GM18508 (cell line): Measurements from ENCODE around the gene SLC12A4.
"Not testable (repeated sequence)": the region's sequence is repeated elsewhere in the genome, so short reads cannot be mapped to it uniquely, and the experiment has no call there.

Experiments used
- ATAC-seq: cut with Tn5 transposase; IDR thresholded peaks from one replicate; pipeline ENCODE4 v1.9.1; 2021; ENCODE audit warnings: moderate number of reproducible peaks; ENCODE audit not compliant: insufficient read depth, unreplicated experiment

Gene SLC12A4

DNA sequence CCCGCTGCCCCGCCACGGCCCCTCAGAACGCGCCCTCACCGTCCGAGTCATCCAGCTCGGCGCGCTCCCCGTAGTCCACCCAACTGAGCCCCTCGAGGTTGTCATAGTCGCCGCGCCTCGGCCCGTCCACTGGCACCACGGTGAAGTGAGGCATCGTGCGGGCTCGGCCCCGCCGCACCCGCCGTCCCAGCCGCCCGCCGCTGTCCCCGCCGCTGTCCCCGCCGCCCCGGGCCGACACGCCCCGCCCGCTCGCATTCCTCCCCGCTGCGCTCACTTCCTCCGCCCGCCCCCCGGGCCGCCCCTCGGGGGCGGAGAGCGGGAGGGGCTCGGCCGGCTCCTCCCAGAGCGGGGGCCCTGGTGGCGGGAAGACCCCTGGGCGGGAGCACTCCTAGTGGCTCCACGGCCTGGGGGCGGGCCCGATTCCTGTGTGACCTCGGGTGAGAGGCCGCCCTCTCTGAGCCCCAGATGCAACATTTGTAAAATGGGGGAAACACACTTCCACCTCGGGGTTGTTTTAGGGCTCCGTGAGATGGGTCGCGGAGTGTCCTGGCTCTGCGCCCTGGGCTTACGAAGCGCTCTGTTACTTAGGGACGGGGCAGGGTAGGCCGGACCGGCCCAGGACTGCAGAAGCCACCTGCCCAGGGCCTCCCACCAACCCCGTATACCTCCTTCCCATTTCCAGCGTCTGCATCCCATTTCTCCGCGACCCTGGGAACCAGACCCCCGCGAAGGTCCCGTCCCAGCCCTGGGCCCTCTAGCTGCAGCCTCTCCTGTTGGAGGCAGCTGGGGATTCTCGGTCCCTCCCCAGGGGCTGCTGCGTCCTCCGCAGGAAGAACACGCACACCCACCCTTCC, at the start of gene SLC12A4:
SLC12A4 (minus strand) TSS at position 238 of the 854 bp plus-strand sequence; CDS start at position 154, 84 bp downstream.
- no peak for ATAC-seq

DNA sequence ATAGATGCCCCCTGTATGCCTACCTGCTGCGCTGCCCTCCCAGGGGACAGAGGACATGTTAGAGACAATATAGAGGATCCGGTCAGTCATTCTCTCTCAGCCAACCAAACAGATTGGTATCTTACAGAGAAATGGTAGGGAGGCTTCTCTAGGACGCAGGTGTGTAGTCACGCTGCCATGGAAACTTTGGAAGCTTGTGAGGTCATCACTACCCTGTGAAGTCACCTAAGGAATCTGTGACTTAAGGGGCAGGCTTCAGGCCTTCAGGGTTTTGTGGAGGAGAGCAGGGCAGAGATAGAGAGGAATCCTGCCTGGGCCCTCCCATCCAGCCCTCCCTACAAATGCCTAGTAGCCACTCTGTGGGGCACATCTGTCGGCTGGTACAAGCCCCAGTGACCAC, 47.2 kb upstream of the SLC12A4 start, which contains the start of gene DPEP2NB:
DPEP2NB (minus strand) TSS at position 231 of the 400 bp plus-strand sequence; CDS start at position 90, 141 bp downstream.
- no peak for ATAC-seq

DNA sequence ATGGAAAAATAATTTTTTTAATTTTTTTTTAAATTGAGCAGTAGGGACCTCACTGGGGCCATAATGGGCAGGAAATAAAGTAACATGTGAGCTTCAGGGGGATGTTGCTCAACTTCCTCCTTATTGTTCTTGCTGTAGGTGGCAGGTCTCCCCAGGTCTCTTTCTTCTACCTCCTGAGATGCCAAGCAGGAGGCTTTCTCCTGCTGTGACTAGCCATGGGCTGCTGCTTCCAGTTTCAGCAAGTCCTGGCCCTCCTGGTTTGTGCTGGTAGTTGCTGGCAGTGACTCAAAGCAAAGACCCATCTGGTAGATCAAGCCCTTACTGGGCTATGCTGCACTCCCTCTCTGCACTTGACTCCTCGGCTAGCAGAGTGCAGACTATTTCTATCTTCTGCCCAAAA, 45.0 kb upstream of the SLC12A4 start:
- ATAC-seq: no peak

DNA sequence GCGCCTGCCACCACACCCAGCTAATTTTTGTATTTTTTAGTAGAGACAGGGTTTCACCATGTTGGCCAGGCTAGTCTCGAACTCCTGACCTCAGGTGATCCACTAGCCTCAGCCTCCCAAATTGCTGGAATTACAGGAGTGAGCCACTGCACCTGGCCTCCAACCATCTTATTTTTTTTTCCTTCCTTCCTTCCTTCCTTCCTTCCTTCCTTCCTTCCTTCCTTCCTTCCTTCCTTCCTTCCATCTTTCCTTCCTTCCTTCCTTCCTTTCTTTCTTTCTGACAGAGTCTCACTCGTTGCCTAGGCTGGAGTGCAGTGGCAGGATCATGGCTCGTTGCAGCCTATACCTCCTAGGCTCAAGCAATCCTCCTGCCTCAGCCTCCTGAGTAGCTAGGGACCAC, 41.4 kb upstream of the SLC12A4 start:
- not testable (repeated sequence) for ATAC-seq

DNA sequence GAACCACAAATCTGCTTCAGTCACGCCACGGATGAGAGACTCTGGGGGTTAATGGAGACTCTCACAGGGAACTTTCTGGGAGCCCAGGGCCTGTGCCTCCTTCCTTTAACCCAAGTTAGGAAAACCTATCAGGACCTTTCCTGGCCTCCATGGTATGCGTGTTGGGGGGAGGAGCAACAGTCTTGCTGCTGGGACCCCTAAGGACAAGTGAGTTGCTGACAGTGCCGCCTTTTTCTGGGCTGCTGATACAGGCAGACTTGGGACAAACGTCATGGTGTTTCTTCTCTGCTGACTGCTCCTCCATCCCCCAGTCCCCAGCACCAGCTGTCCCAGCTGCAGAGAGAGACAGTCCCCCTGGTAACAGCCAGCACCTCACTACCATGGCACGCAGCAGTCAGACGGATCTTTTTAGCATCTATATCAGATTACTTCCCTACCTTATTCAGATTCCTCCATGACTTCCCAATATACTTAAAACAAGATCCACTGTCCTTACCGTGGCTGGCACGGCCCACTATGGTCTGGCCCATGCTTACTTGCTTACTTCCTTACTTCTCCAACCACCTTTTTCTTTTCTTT, 40.8 kb upstream of the SLC12A4 start:
- no peak for ATAC-seq

DNA sequence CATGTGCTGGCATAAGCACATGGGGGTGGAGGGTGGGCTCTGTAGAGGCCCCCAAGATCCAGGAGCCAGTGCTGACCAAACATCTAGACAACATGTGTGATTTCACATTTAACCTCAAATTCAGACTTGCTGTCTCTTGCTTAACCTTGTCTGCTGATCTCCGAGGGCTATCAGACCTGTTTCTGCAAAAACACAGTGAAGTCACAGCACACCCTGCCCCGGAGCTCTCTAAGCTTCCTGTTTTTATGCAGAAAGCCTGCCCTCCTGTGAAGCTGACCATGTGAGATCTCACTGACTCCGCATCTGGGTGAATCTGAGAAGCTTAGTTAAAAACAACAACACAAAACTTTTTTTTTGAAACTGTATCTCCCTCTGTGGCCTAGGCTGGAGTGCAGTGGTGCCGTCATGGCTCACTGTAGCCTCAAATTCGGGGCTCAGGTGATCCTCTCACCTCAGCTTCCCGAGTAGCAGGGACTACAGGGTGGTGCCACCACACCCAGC, 37.4 kb upstream of the SLC12A4 start:
- no peak for ATAC-seq

DNA sequence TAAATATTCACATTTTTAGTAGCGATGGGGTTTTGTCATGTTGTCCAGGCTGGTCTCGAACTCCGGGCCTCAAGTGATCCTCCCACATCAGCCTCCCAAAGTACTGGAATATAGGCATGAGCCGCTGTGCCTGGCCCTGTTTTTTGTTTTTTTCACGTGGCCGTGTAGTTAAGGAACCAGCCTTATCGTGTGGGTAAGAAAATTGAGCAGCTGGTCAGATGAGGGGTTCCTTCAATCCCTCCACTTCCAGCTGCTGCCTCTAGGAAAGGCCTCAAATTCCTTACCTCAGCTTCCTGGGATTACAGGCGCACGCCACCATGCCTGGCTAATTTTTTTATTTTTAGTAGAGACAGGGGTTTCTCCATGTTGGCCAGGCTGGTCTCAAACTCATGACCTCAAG, 36.8 kb upstream of the SLC12A4 start:
- no peak for ATAC-seq

DNA sequence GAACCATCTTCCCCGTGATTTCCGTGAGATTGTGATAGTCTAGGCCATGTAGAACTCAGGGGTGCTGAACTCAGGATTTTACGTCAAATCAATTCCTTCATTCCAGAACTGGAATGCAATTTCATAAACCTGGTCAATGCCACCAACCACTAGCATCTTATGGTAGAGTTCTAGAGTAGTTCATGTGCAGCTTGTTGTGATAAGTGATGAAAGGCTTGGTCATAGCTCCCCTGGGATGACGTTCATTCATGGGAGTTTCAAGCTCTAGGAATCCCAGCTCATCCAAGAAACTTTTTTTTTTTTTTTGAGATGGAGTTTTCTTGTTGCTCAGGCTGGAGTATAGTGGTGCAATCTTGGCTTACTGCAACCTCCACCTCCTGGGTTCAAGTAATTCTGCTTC, 34.6 kb upstream of the SLC12A4 start:
- ATAC-seq: no peak

DNA sequence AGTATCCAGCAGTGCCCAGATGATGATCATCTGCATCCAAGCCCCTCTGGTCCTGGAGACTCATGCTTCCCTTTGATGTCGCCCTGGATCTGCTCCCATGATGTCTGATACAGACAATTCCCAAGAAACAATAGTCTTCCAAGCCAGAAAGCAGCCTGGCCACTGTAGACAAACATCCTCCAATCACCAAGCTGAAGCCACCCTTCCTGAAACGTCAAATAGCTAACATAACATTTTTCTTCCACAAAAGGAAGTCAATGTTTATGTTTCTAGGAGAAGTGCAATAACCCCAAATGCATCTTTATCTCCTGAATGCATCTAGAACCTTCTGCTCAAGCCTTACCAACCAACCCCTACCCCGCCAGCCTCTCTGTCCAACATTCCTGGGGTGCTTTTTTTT, 32.0 kb upstream of the SLC12A4 start:
- ATAC-seq: no peak

DNA sequence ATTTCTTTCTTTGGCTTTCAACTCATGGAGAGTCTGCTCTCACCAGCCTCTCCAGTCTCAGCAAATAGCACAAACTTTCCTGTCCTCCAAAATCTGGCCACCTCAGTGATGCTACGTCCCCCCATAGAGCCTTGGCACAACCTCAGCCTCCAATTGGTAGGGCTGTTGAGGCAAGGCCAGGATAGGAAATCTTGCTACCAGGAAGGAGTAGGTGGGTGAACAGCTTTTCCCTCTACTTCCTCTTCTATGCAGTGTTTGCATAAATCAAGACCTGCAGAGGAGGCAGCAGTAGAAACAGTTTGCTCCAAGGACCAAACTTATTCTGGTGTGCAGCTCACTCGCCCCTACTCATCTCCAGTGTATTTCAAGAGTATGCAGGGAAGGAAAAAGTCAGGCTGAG, 31.5 kb upstream of the SLC12A4 start:
- no peak for ATAC-seq

DNA sequence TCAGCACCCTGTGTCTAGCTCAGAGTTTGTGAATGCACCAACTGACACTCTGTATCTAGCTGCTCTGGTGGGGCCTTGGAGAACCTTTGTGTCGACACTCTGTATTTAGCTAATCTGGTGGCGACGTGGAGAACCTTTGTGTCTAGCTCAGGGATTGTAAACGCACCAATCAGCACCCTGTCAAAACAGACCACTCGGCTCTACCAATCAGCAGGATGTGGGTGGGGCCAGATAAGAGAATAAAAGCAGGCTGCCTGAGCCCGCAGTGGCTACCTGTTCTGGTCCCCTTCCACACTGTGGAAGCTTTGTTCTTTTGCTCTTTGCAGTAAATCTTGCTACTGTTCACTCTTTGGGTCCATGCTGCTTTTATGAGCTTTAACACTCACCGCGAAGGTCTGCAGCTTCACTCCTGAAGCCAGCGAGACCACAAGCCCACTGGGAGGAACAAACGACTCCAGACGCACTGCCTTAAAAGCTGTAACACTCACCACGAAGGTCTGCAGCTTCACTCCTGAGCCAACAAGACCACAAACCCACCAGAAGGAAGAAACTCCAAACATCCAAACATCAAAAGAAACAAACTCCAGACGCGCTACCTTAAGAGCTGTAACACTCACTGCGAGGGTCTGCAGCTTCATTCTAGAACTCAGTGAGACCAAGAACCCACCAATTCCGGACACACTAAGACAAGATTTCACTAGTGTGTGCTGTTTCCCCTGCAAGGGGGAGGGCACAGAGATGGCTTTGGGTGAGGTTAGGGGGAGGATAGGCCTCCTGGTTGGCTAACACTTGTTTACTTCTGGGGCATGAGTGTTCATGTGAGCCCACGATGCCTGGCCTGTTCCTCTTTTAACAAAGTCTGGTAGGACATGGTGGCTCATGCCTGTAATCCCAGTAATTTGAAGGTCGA, 30.6 kb upstream of the SLC12A4 start, which contains the start of gene DPEP2:
DPEP2 (minus strand) TSS at position 706 of the 910 bp plus-strand sequence. CDS start 6,272 bp downstream, outside the sequence.
- not testable (repeated sequence) for ATAC-seq

DNA sequence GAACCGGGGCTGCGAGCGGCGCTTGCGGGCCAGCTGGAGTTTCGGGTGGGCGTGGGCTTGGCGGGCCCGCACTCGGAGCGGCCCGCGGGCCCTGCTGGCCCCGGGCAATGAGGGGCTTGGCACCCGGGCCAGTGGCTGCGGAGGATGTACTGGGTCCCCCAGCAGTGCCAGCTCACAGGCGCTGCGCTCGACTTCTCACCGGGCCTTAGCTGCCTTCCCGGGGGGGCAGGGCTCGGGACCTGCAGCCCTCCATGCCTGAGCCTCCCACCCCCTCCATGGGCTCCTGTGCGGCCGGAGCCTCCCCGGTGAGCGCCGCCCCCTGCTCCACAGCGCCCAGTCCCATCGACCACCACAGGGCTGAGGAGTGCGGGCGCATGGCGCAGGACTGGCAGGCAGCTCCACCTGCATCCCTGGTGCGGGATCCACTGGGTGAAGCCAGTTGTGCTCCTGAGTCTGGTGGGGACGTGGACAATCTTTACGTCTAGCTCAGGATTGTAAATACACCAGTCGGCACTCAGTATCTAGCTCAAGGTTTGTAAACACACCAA, 29.9 kb upstream of the SLC12A4 start:
- not testable (repeated sequence) for ATAC-seq

DNA sequence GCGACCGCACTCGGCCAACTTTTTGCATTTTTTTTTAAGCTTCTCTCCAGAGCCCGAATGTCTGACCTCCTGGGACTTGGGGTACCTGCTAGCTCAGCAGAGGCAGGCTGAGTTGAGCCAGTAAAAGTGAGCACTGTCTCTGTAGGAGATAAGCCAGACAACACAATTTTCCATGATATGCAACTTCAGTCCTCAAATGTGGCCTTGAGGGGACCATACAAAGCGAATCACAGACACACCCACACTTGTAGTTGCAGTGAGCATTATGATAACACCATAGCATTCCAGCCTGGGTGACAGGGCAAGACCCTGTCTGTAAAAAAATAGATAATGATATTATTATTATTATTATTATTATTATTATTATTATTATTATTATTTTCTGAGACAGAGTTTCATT, 28.2 kb upstream of the SLC12A4 start:
- ATAC-seq: no peak

DNA sequence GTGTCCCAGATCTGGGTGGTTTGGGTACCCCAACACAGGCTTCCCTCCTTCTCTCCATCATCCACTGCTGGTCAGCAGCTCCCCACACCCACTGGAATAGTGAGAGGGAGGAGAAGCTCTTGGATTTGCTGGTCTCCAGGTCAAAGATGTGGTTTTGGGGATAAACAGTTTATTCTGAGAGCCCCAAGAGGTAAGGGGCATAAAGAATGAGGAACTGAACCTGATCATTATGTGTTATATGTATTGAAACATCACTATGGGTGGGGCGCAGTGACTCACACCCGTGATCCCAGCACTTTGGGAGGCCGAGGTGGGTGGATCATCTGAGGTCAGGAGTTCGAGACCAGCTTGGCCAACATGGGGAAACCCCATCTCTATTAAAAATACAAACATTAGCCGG, 27.0 kb upstream of the SLC12A4 start:
- ATAC-seq: no peak

DNA sequence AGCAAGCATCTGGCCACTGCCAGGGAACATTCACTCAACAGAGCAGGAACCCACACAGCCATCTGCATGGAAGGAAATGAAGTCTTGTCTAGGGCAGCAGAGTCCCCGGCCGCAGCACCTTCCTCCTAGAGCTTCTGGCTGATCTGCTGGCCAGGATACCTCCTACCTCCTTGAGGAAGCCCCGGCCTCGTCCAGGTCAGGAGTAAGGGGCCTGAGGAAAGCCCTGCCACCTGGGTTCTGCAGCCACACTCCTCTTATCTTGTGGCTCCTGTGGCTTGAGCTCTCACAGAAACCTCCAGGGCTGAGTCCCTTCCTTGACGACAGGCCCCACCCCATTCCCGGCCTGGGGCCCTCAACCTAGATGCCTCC, 25.6 kb upstream of the SLC12A4 start:
- not testable (repeated sequence) for ATAC-seq

DNA sequence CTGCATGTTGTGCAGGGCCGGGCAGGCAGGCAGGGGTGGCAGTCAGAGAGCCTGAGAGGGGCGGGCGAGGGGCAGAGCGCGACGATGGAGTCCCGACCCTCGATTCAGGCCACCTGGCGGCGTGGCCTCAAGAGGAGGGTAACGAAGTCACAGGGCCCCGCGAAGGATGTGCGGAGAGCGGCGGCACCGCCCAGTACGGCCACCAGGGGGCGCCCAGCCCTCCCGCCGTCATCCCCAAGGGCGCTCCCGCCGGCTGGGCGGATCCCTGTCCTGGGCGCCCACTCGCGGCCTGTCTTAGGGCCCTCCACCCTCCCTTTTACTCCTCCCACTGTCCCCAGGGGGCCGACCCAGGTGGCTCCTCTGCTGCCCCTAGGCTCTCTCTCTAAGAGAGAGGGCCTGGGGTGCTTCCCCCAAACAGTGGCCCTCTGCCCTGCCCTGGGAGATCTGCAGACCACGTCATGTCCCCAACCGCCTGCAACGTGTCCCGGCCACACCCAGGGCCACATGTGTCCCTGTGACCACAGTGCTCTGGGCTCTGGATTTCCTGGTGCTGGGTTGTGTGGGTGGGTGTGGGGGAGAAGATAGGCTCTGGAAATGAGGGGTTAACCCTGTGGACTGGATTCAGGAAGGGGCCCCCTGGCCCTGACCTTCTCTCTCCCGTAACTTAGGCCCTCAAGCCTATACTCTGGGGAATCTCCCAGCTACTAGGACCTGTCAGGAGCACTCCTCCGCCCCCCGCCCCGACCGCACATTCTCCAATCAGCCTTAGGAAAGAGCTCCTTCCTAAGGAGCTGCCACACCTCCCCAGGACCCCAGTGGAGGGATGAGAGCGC, 25.0 kb upstream of the SLC12A4 start:
- ATAC-seq: no peak

DNA sequence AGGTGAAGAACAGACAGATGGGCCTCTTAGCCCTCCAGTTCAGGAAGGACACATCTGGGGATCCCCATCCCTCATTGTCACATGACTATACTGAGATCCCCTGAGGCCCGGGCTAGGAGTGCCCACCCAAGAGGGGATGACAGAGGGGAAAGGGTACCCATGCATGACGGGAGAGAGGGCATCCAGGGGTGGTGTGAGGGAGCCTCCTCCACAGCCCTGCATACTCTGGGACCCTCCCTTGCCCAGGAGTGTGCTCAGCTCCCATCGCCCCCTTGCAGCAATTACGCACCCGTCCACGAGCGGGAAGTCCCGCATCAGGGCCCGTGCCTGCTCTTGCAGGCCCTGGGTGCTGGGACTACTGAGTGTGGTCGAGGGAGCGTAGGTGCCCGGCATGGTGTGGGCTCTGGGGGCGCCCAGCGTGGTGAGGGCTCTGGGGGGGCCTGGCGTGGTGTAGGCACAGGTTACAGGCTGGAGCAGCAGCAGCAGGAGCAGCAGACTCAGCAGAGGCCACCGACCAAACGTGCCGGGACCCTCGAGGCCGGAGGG, 24.3 kb upstream of the SLC12A4 start:
- no peak for ATAC-seq

DNA sequence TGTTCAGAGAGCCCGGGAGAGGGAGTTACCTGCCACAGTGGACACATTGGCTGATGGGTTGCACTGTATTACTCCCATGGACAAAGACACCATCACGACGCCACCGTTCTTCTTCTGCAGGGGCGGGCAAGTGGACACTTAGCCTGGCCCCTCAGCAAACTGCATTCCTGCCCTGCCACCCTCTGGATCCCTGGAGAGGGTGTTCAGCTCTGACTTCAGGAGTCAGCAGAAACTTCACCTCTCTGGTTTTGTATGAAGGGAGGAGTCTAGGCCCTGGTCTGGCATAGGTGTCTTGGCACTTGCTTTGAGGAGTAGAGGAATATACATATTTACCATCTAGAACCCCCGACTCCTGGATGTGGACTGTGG, 21.6 kb upstream of the SLC12A4 start:
- ATAC-seq: no peak
